Heart left ventricle (tissue), 16 donors: ENCODE data around the gene CCP110. TPM values are rescaled to one million over a fixed set of nuclear protein-coding genes. Genes with fewer than 3 reads are reported as not detected.
A peak's percentile ranks its signal among the peaks of the same experiment; 100 is the strongest.

Experiments used
- ATAC-seq, 4 donors: fragments of 200-7000 bp; cut with Tn5 transposase; one replicate each; pipeline ENCODE4 v1.9.1; 2020 to 2022; ENCODE audit warnings: moderate library complexity in 4 of 4, mild to moderate bottlenecking in 3 of 4, moderate number of reproducible peaks in 1 of 4
- DNase-seq, 5 donors: peaks; one replicate each; pipeline ENCODE4 v3.0.0-alpha.2; 2020
- H3K27ac ChIP-seq, 12 donors: fragments of 200-600 bp; sonication (generic) in 4 of 12; one replicate each; pipeline versions ENCODE4 v1.5.0 to v1.8.0; 2016 to 2022; ENCODE audit warnings: mild to moderate bottlenecking in 2 of 12
- H3K27me3 ChIP-seq, 9 donors: fragments of 200-600 bp; sonication (generic) in 2 of 9; one replicate each; pipeline versions ENCODE4 v1.5.1 to v1.8.0; 2016 to 2022; ENCODE audit warnings: mild to moderate bottlenecking in 3 of 9
- H3K36me3 ChIP-seq, 9 donors: fragments of 200-600 bp; sonication (generic) in 2 of 9; one replicate each; pipeline versions ENCODE4 v1.5.0 to v1.8.0; 2018 to 2022; ENCODE audit warnings: mild to moderate bottlenecking in 2 of 9
- H3K4me1 ChIP-seq, 12 donors: fragments of 200-600 bp; sonication (generic) in 4 of 12; one replicate each; pipeline versions ENCODE4 v1.5.0 to v1.8.0; 2016 to 2022; ENCODE audit warnings: mild to moderate bottlenecking in 3 of 12
- H3K4me3 ChIP-seq, 12 donors: fragments of 200-600 bp; sonication (generic) in 4 of 12; one replicate each; pipeline versions ENCODE4 v1.5.0 to v1.8.0; 2017 to 2022; ENCODE audit warnings: mild to moderate bottlenecking in 9 of 12, moderate library complexity in 4 of 12
- H3K9me3 ChIP-seq, 12 donors: fragments of 200-600 bp; sonication (generic) in 4 of 12; one replicate each; pipeline versions ENCODE4 v1.5.0 to v1.8.0; 2016 to 2022; ENCODE audit warnings: mild to moderate bottlenecking in 1 of 12
- POLR2A ChIP-seq, 2 donors: fragments of 450-650 bp; IDR thresholded peaks; one replicate each; pipeline ENCODE4 v1.6.1; 2017; ENCODE audit warnings: antibody characterized with exemption in 2 of 2, mild to moderate bottlenecking in 2 of 2, moderate library complexity in 2 of 2
- WGBS, 4 donors: extraction: QIAGEN DNeasy Blood & Tissue Kit in 2 of 4; methylation state at CpG; one replicate each; pipeline versions ENCODE4 v1.1.5 to v1.1.7; 2013 to 2018; 5-methylcytosine and 5-hydroxymethylcytosine counted together
- intact Hi-C, 10 donors: fragments of 100-400 bp; cut with DNase I; formaldehyde crosslinking; loops; one replicate each; pipeline versions ENCODE4 v1.11.1 to v1.14.2; 2022
- polyA plus RNA-seq, 2 donors: library from polyadenylated mRNA; stranded (reverse); fragments of 200-250 nt; gene quantifications; one replicate each; pipeline ENCODE4 v1.2.3, GENCODE V29; 2013
- total RNA-seq, 9 donors: library from RNA; depleted of rRNA in 2 of 9; stranded (reverse); fragments of >200 nt in 2 of 9; fragmentation: NEBNext Ultra II Directional in 3 of 9; extraction: Animal tissue kit (Norgen Biotek cat#: 25700) in 3 of 9; gene quantifications; one replicate each; pipeline versions ENCODE4 v1.1.0 to v1.2.4, GENCODE V29; 2016 to 2023
- TF ChIP-seq, protein P1 (sequence below), 12 donors: fragments of 200-600 bp; sonication (generic) in 4 of 12; IDR thresholded peaks; one replicate each; pipeline versions ENCODE4 v1.5.0 to v1.8.0; 2018 to 2022; ENCODE audit warnings: antibody characterized with exemption in 12 of 12, mild to moderate bottlenecking in 5 of 12
- donor health status: ischemic (EF 13 %, LVEDD 7.1; RV severe dilation, severe dysfunction).
- donor health status: healthy with polysubstance abuse.
- donor health status: DM: no; HTN: yes; CAD: no.
- donor health status: DM: no; HTN: no; CAD: no.
- donor health status: ischemic (EF 25% LVEDD 6.9; RV normal size, moderate dysfunction).
- donor health status: ischemic (EF 25% LVEDD 5.7; RV mildly dilated, moderate dysfunction).
- donor health status: healthy.
- donor health status: DM: yes; HTN: yes; CAD: no.
- donor health status: ischemic (EF 35%, LVEDD 5.7; RV mildly dilated, moderate dysfunction).
- donor health status: nonischemic (EF 11% LVEDD 7.7; RV severe dilation, severe dysfunction).
- donor health status: DM: yes; HTN: yes; CAD: no.
- donor health status: PGD.
- donor health status: ischemic (EF 29% LVEDD 5.4; RV normal size, mild dysfunction).
- donor health status: nonischemic (EF 23%, LVEDD 6.1; RV moderate dilation, normal function).

The CCP110 gene
- total and polyA plus RNA-seq, 11 donors, result 3.1 to 13.5 (median 7.7) TPM

DNA sequence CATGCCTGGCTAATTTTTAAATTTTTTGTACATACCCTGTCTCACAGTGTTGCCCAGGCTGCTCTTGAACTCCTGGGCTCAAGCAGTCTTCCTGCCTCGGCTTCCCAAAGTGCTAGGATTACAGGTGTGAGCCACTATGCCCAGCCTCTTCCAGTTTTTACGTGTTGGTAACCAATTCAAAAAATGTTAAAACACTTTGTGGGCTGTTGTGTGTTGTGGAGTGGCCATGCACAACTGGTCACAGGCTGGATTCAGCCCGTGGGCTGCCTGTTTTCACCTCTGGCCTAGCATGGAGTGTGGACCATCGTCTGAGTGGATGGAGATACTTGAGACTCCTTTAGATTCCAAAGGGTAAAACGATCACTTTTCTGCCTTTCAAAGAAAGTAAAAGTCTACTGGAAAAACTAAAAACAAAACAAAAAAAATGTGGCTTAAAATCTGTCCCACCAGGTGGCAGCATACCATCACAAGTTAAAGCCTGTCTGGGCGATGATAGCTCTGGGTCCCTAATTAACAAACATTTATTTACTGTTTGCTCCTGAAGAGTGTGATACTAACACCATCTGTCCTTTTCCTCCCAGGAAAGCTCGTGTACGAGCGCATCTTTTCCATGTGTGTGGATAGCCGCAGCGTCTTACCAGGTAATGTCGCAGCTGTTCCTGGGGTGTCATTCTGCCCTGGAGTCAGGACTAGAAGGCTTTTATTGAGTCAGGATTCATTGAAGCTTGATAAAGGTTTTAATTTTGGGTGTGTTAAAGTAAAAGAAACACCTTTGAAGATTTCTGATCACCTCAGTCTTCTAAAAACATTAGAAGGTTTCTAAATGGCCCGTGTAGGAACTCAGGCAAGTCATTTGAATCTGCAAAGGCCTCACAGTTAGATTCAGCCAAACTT is 77.6 kb downstream of the CCP110 start:
- peaks cover 0 to 4% (median 0%) of the 10 kb centered on the region in 12 donors for H3K9me3 ChIP-seq
- TF ChIP-seq, protein P1, sequence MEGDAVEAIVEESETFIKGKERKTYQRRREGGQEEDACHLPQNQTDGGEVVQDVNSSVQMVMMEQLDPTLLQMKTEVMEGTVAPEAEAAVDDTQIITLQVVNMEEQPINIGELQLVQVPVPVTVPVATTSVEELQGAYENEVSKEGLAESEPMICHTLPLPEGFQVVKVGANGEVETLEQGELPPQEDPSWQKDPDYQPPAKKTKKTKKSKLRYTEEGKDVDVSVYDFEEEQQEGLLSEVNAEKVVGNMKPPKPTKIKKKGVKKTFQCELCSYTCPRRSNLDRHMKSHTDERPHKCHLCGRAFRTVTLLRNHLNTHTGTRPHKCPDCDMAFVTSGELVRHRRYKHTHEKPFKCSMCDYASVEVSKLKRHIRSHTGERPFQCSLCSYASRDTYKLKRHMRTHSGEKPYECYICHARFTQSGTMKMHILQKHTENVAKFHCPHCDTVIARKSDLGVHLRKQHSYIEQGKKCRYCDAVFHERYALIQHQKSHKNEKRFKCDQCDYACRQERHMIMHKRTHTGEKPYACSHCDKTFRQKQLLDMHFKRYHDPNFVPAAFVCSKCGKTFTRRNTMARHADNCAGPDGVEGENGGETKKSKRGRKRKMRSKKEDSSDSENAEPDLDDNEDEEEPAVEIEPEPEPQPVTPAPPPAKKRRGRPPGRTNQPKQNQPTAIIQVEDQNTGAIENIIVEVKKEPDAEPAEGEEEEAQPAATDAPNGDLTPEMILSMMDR (IDR thresholded peaks at IDR 0.05), result peak; percentile 53 to 81 (median 69)
- TF ChIP-seq POLR2A (IDR thresholded peaks at IDR 0.05), result no peak
- intact Hi-C loops, result loop anchor here in 7 of 10 donors (1.0 to 10.0 kb wide), 4 partner anchors 46 to 285 kb away; no protein-coding TSS in a partner anchor
- DNase-seq (no peak), ATAC-seq (no peak)
- H3K4me3 ChIP-seq, result no peak overlapping the region
- H3K4me1 ChIP-seq, result peaks cover 0 to 14% (median 5%) of the 10 kb centered on the region in 12 donors
- H3K27ac ChIP-seq, result no peak overlapping the region
- H3K27me3 ChIP-seq, result no peaks in the 10 kb centered on the region
- peaks cover 0 to 62% (median 30%) of the 10 kb centered on the region in 9 donors for H3K36me3 ChIP-seq
- WGBS, 4 donors, result 60 to 64% (median 63%) methylated on average over 13 of the region's 13 CpGs

Other genes with a start within 250 kb of the CCP110 start
- gene CLEC19A, start 238.2 kb upstream of the CCP110 start, total RNA-seq, result not detected
- gene CLEC19A, start 238.2 kb upstream of the CCP110 start, polyA plus RNA-seq, result not detected
- 1 to 10 TPM in 1 of 9 donors, not detected in 8; 1.8 TPM for gene TMC5, start 106.1 kb upstream of the CCP110 start, total RNA-seq
- gene TMC5, start 106.1 kb upstream of the CCP110 start, polyA plus RNA-seq, result not detected
- gene GDE1, start 1.8 kb upstream of the CCP110 start, total RNA-seq, result 100 to 1,000 TPM in 5 of 9 donors, 10 to 100 TPM in 4; 77.7 to 134 (median 109) TPM
- gene GDE1, start 1.8 kb upstream of the CCP110 start, polyA plus RNA-seq, result 10 to 100 TPM; 53.3 to 80.9 TPM
- gene VPS35L, start 31.8 kb downstream of the CCP110 start, total RNA-seq, result 10 to 100 TPM; 20.6 to 47.3 (median 27.0) TPM
- 10 to 100 TPM; 13.7 to 17.8 TPM for gene VPS35L, start 31.8 kb downstream of the CCP110 start, polyA plus RNA-seq
- 10 to 100 TPM in 1 of 9 donors, 1 to 10 TPM in 8; 6.3 to 11.5 (median 7.9) TPM for gene KNOP1, start 194.3 kb downstream of the CCP110 start, total RNA-seq
- 10 to 100 TPM in 1 of 2 donors, 1 to 10 TPM in 1; 9.1 to 12.1 TPM for gene KNOP1, start 194.3 kb downstream of the CCP110 start, polyA plus RNA-seq
- 10 to 100 TPM in 3 of 9 donors, 1 to 10 TPM in 6; 5.7 to 17.4 (median 9.0) TPM for gene IQCK, start 194.3 kb downstream of the CCP110 start, total RNA-seq
- 1 to 10 TPM; 5.6 to 9.6 TPM for gene IQCK, start 194.3 kb downstream of the CCP110 start, polyA plus RNA-seq